Muscle layer of colon (tissue), 2 donors: ENCODE results near the gene AGMO.

ENCODE experiments used
- H3K27ac ChIP-seq: one replicate; pipeline ENCODE4 v1.7.0; 2013; ENCODE audit warnings: low read depth, mild to moderate bottlenecking, low read length, moderate library complexity
- H3K27me3 ChIP-seq, 2 donors: one replicate each; pipeline ENCODE4 v1.7.0; 2013; ENCODE audit warnings: low read length in 2 of 2, mild to moderate bottlenecking in 2 of 2; ENCODE audit not compliant: insufficient read depth in 2 of 2, control insufficient read depth in 1 of 2
- H3K36me3 ChIP-seq: one replicate; pipeline ENCODE4 v1.7.0; 2013; ENCODE audit warnings: mild to moderate bottlenecking, low read length; ENCODE audit not compliant: insufficient read depth
- H3K4me1 ChIP-seq: one replicate; pipeline ENCODE4 v1.7.0; 2013; ENCODE audit warnings: mild to moderate bottlenecking, low read length; ENCODE audit not compliant: insufficient read depth
- H3K4me3 ChIP-seq, 2 donors: one replicate each; pipeline ENCODE4 v1.7.0; 2013; ENCODE audit warnings: low read length in 2 of 2, low read depth in 1 of 2, mild to moderate bottlenecking in 1 of 2, moderate library complexity in 1 of 2
- H3K9ac ChIP-seq: one replicate; pipeline ENCODE4 v1.7.0; 2013; ENCODE audit warnings: low read length
- H3K9me3 ChIP-seq: one replicate; pipeline ENCODE4 v1.7.0; 2013; ENCODE audit warnings: mild to moderate bottlenecking, low read length
- donor health status: abdominal sarcoma.
- donor health status: Adenocarcinoma of cecum.

Gene AGMO

GRCh38 chr7:15166620-15167019 is 395.2 kb downstream of the AGMO start:
- peaks cover 6% of the 10 kb centered on the region for H3K4me1 ChIP-seq
- no peak overlapping the region for H3K9ac ChIP-seq
- H3K27me3 ChIP-seq = no peaks in the 10 kb centered on the region
- H3K9me3 ChIP-seq = no peaks in the 10 kb centered on the region
- H3K27ac ChIP-seq = no peak overlapping the region
- no peaks in the 10 kb centered on the region for H3K36me3 ChIP-seq
- H3K4me3 ChIP-seq = no peak overlapping the region

DNA sequence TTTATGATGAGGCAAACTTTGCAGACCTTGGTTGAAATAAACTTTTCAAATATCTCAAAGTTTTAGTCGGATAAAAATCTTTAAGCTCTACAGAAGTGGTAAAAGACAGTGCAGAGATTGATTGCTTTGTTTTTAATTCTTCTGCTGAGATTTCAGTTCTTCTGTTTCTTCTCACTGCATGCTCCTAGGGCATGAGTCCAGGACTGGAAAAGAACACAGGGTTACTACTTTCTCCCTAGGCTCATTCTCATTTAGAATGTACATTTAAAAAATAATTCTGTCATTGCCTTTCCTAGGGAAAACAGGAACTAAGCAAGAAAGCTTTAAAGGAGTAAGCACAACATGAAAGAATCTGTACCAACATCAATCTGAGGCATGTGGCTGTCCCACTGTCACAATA is 402.6 kb downstream of the AGMO start:
- Histone ChIP-seq H3K4me1 (peaks cover 22% of the 10 kb centered on the region), H3K36me3 (no peaks in the 10 kb centered on the region), H3K9ac (no peak overlapping the region), H3K9me3 (no peaks in the 10 kb centered on the region), H3K27ac (no peak overlapping the region), H3K4me3 (no peak overlapping the region), H3K27me3 (no peaks in the 10 kb centered on the region)

- no peaks in the 10 kb centered on the region for H3K36me3 ChIP-seq
- H3K27ac ChIP-seq = no peak overlapping the region
- no peaks in the 10 kb centered on the region for H3K27me3 ChIP-seq
- H3K9ac ChIP-seq = no peak overlapping the region
- no peak overlapping the region for H3K4me3 ChIP-seq
- peaks cover 22% of the 10 kb centered on the region for H3K4me1 ChIP-seq
- H3K9me3 ChIP-seq = no peaks in the 10 kb centered on the region
Measured at GRCh38 chr7:15158141-15158810, 403.5 kb downstream of the AGMO start.
